ENCODE results near the gene VPS52.

Gene VPS52, protein sequence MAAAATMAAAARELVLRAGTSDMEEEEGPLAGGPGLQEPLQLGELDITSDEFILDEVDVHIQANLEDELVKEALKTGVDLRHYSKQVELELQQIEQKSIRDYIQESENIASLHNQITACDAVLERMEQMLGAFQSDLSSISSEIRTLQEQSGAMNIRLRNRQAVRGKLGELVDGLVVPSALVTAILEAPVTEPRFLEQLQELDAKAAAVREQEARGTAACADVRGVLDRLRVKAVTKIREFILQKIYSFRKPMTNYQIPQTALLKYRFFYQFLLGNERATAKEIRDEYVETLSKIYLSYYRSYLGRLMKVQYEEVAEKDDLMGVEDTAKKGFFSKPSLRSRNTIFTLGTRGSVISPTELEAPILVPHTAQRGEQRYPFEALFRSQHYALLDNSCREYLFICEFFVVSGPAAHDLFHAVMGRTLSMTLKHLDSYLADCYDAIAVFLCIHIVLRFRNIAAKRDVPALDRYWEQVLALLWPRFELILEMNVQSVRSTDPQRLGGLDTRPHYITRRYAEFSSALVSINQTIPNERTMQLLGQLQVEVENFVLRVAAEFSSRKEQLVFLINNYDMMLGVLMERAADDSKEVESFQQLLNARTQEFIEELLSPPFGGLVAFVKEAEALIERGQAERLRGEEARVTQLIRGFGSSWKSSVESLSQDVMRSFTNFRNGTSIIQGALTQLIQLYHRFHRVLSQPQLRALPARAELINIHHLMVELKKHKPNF

DNA sequence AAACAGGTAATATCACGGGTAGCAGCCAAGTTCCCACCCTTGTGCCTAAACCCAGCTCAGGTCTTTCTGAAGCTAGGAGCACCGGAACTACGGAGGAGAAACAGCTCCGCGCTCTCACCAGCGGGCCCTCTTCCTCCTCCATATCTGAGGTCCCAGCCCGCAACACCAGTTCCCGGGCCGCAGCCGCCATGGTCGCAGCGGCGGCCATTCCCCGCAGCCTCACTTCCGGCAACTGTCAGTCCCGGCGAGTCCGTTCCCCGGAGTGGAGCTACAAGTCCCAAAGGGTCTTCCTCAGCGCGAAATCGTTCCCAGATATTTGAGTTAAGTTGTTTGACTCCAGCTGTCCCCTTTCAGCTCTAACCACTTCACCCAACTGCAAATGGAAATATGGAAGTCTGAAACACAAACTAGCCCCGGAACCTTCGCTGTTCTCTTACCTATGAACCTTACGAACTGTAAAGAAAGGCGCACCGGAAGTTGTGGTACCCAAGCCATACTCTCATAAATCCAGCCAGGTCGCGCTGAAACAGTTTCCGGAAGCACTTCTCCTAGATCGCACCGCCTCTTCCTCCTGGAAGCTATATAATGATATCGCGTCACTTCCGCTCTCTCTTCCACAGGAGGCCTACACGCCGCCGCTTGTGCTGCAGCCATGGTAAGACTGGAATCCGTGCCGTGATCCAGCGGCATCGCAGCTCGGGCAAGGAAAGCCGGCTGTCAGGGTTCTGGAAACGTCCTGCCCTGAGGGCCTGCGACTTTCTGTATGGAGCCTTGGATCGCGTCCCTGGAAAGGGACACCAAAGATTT lies at the start of gene VPS52, which contains the start of gene RPS18:
TSS of gene VPS52 (minus strand) at position 409 of the 807 bp plus-strand sequence. CDS start at position 208, 201 bp downstream.
TSS of gene RPS18 (plus strand) at position 608 of the 807 bp plus-strand sequence. CDS start at position 653, 45 bp downstream.
- peak; percentile 76 to 81 for DNase-seq

DNA sequence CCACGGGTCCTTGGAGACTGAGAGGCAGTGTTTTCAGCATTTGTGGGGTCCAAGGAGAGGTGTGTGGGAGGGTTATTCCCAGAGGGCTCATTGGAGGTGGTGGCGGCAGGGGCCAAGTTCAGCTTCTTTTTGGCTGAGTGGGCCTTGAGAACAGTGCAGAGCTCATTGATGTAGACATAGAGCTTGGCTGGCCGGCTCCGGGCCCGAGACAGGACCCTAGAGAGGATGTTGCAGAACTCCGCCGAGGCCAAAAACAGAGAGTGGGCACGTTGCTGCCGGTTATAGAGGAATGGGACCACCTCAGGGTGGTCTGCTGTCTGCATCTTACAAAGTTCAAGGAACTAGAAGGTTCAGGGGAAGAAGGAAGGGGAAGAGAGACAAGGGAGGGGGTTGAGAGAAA lies 49.6 kb upstream of the VPS52 start:
- DNase-seq: no peak

DNA sequence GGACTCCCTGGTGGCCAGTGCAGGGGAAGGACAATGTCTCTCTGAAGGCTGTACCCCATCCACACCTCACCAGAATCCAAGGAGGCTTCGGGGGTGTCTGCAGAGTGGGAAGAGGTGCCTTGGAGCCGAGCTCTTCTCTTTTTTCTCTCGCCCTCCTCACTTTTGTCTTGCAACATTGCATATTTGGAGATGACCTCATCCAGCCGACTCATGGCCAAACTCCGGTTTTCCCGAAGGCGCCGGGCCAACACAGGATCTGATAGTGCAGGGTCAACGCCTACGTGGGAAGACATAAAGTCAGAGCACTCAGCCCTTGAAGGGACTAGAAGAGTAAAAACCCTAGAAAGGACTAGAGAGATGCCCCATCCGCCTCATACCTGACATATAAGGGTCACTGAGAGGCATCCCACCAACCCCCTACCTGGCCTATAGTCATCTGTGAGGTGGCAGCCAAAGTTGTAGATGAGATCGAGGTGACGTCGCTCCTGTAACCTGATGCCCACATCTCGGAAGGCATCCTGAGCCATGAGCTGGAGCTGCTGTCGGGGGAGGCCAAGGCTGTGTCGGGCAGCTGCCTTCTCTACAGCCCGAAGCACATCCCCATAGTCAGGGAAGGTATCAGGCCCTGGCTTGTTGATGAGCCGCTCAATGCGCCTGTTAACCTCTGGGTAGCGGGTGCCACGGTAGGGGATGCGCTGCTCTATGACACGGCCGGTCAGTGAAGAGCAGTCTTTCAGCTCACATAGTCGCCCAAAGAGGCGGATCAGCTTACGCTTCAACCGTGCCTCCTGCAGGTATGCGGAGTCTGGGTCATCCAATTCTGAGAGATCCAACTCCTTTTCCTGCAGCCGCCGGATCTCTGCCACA lies 48.9 kb upstream of the VPS52 start:
- no peak for DNase-seq

DNA sequence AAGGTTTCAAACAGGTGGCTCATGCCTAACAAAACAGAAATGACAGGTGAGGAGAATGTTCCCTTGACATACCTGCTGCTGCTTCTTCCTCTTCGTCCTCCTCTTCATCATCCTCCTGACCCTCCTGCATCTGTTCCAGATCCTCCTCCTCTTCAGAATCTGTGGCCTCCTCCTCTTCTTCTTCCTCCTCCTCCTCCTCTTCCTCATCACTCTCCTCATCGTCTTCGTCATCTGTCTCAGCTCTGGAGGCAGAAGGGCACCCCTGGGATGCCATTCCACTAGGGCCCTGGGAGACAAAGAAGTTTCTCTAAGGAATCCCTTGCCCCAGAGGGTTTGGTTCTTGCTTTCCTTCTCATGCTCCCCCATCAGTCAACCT lies 48.3 kb upstream of the VPS52 start:
- no peak for DNase-seq

DNA sequence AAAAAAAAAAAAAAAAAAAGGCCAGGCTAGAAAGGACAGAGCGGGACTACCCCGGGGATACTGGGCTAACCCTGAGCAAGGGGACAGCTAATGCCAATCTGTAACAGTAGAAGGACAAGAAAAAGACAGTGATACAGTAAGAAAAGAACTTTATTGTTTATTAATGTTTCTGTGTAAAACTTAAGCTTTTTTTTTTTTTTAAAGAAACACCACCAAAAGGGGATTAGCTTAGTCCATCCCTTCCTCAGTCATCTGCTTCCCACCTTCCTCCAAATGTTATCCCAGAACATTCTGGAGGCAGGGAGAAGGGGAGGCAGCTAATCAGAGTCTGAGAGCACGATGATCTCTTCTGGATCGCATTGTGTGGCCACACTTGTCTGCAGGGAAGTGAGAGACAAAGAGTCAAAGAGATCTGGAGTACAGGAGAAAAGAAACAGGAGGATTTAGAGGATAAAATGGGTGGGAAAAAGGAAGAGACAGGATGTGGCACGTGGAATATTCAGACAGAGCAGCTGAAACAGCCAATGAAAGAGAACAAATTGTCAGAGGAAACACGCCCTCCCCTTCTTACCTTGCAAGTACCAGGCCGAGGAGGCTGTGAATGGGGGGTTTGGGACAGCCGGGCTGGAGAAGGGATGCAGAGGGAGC lies 46.9 kb upstream of the VPS52 start:
- no peak for DNase-seq

DNA sequence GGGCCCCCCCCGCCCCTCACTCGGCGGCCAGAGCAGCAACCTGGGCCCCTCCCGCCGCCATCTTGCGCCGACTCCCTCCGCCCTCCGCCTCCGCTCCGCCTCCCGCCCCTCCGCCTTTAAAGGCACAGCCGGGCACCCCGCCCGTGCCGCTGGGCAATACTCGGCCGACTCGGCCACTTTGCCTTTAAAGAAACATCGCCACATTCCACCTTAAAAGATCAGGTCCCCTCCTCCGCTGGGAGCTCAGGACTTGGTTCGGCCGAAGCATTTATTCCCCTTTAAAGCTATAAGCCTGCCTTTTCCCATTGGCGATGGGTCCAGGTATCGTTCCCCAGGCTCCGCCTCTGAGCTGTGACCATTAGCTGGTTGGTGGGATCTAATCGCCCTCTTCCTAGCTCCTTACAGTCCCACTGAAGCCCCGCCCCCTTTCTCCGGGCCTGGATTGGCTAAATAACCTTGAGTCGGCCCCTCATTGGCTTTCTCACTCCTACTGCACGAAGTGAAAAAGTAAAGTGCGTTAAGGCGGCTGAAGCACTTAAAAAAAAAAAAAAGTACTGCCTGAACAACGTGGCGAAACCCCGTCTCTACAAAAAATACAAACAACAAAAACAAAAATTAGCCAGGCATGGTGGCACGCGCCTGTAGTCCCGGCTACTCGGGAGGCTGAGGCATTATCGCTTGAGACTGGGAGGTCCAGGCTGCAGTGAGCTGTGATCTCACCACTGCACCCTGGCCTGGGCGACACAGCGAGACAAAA lies 46.2 kb upstream of the VPS52 start, which contains the start of gene ZBTB22:
TSS of gene ZBTB22 (minus strand) at position 76 of the 757 bp plus-strand sequence. CDS start 828 bp downstream, outside the sequence.
- DNase-seq: peak; percentile 96 to 97

DNA sequence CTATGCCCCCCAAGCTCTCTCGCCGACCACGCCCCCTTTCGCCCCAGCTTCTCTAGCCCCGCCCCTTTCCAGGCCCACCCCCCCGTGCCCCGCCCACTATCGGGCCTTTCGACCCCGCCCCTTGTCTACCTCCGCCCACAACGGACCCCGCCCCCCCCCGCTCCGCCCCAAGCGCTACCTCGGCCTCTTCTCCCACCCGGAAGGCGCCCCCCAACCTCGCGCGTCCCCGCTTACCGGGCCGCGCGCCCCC lies 45.7 kb upstream of the VPS52 start:
- no peak for DNase-seq

DNA sequence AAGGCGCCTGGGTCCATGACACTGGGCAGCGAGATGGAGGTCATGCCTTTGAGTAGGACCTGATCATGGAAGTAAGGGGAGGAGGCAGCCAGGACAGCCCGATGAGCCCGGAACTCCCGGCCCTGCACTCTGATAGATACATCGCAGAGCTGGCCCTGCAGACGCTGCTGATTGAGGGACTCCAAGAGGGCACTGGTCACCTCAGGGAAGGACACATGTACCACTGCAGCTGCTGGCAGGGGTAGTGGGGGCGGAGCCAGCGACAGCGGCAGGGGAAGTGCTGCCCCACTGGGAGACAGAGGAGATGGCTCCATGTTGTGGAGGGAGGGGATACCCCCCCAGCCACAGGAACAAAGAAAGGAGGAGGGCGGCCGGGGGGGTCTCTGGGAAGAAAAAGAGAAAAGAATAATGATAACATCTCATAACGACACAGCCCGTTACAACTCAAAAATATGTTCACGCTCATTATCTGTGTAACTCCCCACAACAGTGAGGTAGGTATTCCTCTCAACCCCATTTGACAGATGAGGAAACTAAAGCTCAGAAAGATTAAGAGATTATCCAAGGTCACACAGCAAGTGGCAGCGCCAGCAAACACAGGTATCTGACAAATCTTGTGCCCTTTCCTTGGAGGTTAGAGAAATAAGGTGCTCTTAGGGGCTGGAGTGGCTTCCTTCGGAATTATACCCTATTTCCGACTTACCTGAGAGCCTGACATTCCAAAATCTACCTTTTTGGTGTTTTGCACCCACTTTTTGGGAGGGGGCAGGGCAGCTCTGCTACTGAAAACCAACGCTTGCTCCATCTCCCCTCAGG lies 45.1 kb upstream of the VPS52 start:
- no peak for DNase-seq

DNA sequence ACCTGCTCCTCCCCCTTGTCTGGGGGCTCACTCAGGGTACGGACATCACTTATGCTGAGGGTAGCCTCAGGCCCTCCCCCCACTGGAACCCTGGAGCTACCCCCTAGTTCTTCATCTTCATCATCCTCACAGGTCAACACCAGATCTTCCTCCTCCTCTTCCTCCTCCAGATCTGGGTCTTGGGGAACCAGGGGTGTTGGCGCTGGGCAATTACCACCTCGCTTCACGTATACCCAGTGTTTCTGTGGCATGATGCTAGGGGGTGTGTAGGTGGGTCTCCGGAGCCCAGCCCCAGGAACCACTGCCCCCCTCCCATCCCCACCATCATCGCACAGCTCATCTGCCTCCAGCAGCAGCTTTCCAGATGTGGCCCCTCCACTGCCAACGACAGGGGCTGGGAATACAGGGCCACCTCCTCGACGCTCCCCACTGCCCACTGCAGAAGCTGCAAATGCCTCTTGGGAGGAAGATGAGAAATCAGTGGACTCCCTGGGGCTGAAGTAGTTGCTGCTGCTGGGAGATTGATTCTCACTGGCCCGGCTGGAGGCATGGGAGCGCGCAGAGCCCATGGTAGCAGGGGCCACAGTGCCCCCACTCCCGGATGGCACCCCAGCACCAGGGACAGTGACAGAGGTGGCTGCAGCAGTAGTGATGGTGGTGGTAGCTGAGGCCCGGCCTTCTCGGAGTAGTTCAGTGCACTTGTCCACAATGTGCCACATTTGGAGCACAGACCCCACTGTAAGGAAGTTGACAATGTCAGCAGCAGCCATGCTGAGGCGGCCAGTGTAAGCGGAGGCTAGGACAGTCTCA lies 44.3 kb upstream of the VPS52 start:
- no peak for DNase-seq

DNA sequence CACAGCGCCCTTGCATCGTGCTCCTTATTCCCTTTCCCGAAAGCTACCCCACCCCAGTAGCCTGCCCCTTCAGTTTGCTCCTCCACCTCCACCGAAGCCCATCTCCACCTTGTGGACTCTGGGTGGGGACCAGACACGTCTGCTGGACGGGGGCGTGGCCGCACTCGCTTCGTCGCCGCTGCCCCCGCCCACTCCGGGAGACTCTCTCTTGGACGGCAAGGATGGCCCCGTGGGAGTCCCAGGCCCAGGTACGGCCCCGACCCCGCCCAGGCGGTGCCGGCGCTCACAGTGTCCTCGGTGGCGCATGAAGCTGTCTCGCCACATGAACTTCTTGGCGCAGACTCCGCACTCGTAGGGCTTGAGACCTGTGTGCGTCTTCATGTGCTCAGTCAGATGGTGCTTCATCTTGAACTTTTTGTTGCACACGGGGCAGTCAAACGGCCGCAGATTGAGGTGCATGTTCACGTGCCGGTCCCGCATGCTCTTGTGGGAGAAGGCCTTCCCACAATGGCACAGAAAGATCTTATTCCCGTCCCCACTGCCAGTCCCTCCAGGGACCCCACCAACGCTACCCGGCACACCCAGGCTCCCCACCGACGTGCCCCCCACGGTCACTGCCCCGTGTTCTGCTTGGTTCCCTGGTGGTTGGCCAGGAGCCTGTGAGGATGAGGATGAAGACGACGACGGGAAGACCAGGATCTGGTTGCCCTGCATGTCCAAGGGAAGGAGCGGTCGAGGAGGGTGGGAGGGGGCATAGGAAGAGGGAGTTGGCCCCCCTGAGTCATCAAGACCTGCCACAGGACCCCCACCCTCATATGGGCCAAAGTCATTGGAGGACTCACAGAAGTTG lies 43.5 kb upstream of the VPS52 start:
- DNase-seq: no peak

DNA sequence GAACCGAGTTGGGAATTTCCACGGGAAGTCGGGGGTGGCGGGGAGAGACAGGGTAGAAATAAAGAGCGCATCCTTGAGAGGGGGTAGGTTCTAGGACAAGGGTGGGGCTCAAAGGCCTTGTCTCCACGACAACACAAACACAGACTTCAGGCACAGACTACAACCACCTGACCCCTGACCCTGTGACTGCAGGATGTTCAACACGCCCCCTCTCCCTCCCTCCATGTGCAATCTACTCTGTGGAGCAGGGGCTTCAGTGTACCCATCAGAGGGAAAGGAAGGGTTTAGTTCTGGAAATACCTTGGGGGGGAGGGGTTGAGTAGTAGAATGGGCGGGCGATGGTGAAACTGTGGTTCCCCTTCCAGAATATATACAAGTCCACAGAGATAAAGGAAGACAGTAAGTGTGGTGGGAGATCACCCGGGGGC lies 42.9 kb upstream of the VPS52 start:
- no peak for DNase-seq

DNA sequence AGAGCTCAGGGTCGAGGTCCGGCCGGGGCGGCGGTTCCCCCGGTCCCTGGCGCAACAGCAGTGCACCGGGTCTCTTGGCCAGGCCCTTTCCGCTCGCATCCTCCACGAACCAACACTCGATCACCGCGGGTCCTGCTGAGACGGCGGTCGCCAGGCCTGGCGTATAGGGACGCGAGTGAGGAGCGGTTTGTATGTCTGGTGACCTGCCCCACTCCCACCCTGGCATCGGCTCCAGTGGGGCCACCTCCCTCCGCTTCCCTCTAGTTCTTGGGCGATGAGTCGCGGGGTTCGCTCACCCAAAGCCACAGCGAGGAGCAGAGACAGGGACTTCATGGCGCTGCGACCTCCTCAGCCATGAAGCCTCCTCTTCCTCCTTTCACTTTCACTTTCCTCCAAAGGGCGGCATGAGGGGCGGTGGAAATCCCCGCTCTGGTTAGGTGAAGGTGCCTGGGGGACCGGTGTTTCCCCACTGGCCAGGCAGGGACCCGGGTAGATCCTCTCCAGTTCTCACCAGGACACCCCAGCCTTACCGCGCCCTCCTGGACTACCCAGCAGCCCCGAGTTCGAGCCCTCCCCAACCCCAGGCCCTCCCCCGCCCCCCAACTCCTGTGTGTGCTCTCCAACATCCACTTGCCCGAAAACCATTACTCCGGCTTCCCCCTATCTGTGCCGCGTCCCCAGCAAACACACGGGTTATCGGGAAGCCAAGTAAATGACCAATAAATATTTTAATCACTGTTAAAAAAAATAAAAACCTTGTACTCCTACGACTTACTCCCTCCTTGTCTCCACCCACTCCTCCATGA lies 42.2 kb upstream of the VPS52 start, which contains the start of gene TAPBP:
TSS of gene TAPBP (minus strand) at position 370 of the 806 bp plus-strand sequence. CDS start at position 333, 37 bp downstream.
- no peak for DNase-seq

DNA sequence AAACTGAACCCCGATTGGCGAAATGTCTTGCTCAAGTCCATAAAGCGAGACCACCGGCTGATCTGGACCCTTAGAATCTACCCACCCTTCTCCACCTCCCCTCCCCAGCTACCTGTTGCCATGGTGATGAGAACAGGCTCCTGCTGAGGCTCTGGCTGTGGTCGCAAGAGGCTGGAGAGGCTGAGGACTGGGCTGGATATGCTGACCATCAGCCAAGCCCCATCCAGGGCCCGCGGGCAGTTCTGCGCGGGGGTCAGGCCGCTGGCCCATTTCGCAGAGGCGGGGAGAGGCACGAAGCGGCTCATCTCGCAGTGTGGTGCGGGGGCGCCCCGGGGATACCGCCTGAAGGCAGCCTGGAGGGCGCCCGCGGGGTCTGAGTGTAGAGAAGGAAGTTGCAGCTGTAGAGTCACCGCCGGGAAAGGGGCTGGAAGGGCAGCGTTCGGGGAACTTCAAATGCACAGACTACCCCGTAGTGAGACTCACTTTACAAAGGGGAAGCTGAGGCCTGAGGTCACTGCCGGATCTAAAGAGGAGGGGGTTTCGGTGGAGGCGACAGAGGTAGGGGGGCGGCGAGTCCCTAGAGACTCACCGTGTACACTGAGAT lies 41.5 kb upstream of the VPS52 start:
- no peak for DNase-seq

DNA sequence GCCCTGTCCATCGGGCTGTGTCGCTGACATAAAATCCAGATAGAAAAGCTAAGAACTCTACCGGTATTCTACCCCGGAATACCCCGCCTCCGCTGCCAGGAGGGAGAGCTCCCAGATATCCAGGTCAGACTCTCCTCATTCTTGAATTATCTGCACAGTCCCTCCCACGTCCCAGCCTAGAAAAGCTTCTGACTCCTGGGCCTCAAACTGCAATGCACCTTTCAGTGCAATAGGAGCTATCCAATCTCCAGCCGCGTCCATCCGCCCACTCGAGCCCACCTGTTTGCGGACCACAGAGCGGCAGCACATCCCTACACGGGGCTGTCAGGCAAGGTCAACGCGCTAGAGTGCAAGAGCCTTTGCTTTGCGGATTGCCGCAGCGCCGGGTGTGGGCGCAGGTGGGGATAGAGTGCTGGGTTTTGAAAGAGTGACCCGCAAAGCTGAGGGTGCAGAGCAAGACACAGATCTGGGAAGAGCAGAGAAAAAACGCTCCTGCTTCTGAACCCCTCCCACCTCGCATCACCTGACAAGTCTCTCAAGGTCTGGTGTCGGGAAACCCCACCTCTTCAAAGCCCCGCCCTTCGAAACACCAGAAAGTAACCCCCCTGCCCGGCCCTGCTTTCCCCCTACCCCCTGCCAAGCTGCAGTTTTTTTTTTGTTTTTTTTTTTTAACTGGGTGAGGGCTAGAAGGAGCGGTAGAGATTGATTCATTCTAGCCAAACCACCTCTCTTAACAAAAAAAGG lies 40.9 kb upstream of the VPS52 start:
- DNase-seq: peak; percentile 65 to 67

DNA sequence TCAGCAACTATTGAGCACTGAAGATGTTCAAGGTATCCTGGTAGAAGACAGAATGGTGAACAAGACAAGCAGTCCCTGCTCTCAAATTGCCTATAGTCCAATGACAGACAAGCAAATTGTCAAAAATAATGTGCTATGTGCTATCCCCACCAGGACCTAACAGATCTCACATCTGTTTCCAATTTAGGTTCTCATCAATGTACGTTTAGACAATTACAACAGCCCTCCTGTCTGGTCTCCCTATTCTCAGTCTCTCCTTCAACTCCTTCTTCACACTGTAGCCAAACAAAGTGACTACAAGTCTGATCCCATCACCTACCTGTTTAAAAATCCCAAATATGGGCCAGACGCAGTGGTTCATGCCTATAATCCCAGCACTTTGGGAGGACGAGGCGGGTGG lies 34.7 kb upstream of the VPS52 start:
- DNase-seq: no peak

DNA sequence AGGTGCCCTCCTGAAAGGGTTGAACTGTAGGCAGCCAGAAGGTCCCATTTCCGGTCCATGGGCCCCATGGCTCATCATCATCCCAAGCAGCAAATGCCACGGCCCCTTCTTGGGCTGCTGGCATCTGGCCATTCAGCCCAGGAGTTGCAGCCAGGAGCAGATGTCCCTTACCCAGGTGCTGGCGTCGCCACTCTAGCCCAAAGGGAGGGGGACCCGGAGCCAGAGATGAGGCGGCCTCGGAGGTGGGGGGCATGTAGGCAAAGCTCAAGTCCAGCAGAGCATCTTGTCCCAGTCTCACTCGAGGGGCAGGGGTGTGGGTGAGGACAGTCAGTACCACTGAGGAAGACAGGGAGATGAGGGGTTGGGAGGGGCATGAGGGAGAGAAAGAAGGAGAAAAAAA lies 33.4 kb upstream of the VPS52 start:
- DNase-seq: no peak
